Measurements from ENCODE around the gene CEACAM6.

DNA sequence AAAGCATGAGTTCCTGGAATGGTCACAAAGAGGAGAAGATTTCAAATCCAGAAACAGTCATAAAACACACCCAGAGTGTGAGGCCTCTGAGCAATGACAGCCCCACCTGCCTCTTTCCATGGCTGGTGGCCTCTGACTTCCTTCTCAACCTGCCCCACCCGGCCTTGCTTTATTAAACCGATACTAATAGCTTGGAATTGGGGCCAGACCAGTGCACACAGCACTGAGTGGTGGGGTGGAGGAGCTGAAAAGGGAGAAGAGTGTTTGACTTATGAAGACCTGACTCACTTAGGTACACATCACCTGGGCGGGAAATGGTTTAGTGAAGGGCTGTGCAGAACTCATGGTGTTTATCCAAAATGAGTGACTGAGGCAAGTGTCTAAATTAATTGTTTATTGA is 20.7 kb upstream of the CEACAM6 start:
- TF ChIP-seq, protein P1, sequence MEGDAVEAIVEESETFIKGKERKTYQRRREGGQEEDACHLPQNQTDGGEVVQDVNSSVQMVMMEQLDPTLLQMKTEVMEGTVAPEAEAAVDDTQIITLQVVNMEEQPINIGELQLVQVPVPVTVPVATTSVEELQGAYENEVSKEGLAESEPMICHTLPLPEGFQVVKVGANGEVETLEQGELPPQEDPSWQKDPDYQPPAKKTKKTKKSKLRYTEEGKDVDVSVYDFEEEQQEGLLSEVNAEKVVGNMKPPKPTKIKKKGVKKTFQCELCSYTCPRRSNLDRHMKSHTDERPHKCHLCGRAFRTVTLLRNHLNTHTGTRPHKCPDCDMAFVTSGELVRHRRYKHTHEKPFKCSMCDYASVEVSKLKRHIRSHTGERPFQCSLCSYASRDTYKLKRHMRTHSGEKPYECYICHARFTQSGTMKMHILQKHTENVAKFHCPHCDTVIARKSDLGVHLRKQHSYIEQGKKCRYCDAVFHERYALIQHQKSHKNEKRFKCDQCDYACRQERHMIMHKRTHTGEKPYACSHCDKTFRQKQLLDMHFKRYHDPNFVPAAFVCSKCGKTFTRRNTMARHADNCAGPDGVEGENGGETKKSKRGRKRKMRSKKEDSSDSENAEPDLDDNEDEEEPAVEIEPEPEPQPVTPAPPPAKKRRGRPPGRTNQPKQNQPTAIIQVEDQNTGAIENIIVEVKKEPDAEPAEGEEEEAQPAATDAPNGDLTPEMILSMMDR (conservative IDR thresholded peaks at IDR 0.05; ENCODE audit: low read depth in 2 of 2) = no peak
- TF ChIP-seq EZH2phosphoT487 (IDR thresholded peaks at IDR 0.05; ENCODE audit: unreplicated experiment) = no peak

All from GM23338 (cell line).